Osteocyte (in vitro differentiated cells): Measurements from ENCODE around the gene ZEB1. TPM values are rescaled to one million over a fixed set of nuclear protein-coding genes. Genes with fewer than 3 reads are reported as not detected.

Experiments used
- DNase-seq: peaks from one replicate; pipeline ENCODE4 v3.0.0; 2021; ENCODE audit warnings: mixed read lengths; ENCODE audit not compliant: unreplicated experiment; ENCODE audit errors: extremely low spot score
- H3K27ac Mint-ChIP-seq: one replicate; pipeline ENCODE4 v1.8.0; 2021; ENCODE audit warnings: mild to moderate bottlenecking, mixed read lengths; ENCODE audit not compliant: unreplicated experiment
- H3K27me3 Mint-ChIP-seq: one replicate; pipeline ENCODE4 v1.8.0; 2021; ENCODE audit warnings: mixed read lengths; ENCODE audit not compliant: unreplicated experiment
- H3K36me3 Mint-ChIP-seq: one replicate; pipeline ENCODE4 v1.8.0; 2021; ENCODE audit warnings: mixed read lengths; ENCODE audit not compliant: unreplicated experiment
- H3K4me1 Mint-ChIP-seq: one replicate; pipeline ENCODE4 v1.8.0; 2021; ENCODE audit warnings: mixed read lengths; ENCODE audit not compliant: unreplicated experiment
- H3K4me3 Mint-ChIP-seq: one replicate; pipeline ENCODE4 v1.8.0; 2021; ENCODE audit warnings: mild to moderate bottlenecking, moderate library complexity, mixed read lengths; ENCODE audit not compliant: unreplicated experiment
- H3K9me3 Mint-ChIP-seq: one replicate; pipeline ENCODE4 v1.8.0; 2021; ENCODE audit warnings: mixed read lengths; ENCODE audit not compliant: unreplicated experiment
- total RNA-seq: library from RNA; stranded (reverse); gene quantifications from 2 replicates; pipeline ENCODE4 v1.2.1, GENCODE V29; 2021
- TF ChIP-seq, protein P1 (sequence below): fragments of 200-600 bp; sonication (generic); IDR thresholded peaks from 2 replicates; pipeline ENCODE4 v1.5.0; 2021; ENCODE audit warnings: antibody characterized with exemption, mild to moderate bottlenecking, moderate library complexity

Gene ZEB1
- total RNA-seq, 1 donor from 2014 or later: 54.4 TPM

DNA sequence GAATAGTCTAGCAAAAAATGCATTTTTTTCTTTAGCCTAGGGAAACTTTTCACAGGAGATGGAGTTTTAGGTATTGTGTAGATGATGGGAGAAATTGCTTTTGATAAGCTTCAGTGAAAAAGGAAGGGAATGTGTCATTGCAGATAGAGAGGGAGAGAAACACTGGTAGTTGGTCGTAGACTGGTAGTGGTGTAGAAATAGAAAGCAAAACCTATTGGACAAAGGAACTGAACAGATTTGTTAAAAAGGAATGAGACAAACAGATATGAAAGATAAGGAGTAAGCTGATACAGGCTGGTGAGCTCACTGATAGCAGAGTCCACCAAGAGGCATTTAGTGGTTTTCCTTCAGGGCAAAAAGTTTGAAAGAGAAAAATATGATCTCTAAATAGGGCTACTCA lies 94.3 kb downstream of the ZEB1 start:
- Mint-ChIP-seq H3K4me1 (peaks cover 7% of the 10 kb centered on the region), H3K4me3 (no peak overlapping the region), H3K9me3 (peaks cover 9% of the 10 kb centered on the region), H3K36me3 (peaks cover 6% of the 10 kb centered on the region), H3K27ac (no peak overlapping the region), H3K27me3 (no peaks in the 10 kb centered on the region)
- TF ChIP-seq, protein P1, sequence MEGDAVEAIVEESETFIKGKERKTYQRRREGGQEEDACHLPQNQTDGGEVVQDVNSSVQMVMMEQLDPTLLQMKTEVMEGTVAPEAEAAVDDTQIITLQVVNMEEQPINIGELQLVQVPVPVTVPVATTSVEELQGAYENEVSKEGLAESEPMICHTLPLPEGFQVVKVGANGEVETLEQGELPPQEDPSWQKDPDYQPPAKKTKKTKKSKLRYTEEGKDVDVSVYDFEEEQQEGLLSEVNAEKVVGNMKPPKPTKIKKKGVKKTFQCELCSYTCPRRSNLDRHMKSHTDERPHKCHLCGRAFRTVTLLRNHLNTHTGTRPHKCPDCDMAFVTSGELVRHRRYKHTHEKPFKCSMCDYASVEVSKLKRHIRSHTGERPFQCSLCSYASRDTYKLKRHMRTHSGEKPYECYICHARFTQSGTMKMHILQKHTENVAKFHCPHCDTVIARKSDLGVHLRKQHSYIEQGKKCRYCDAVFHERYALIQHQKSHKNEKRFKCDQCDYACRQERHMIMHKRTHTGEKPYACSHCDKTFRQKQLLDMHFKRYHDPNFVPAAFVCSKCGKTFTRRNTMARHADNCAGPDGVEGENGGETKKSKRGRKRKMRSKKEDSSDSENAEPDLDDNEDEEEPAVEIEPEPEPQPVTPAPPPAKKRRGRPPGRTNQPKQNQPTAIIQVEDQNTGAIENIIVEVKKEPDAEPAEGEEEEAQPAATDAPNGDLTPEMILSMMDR: no peak
- no peak for DNase-seq

DNA sequence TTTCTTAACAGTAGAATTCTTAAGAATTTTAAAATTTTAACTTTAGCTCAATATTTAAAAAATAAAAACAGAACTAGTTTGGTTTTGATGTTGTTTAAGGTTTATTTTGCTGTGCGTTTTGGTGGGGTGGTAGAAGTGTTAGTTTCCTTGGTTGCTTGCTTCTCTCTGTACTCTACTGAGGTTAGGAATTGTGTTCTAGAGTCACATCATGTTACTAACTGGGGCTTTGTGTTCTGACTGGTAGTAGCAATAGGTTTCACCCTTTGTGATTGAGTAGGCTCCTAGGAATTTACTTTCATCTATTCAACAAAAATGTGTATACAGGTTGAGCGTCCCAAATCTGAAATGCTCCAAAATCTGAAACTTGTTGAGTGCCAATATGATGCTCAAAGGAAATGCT lies 99.5 kb downstream of the ZEB1 start:
- Mint-ChIP-seq H3K27ac (no peak overlapping the region), H3K4me3 (no peak overlapping the region), H3K36me3 (no peaks in the 10 kb centered on the region), H3K4me1 (peaks cover 7% of the 10 kb centered on the region), H3K27me3 (no peaks in the 10 kb centered on the region), H3K9me3 (no peaks in the 10 kb centered on the region)
- TF ChIP-seq, protein P1: no peak
- no peak for DNase-seq

DNA sequence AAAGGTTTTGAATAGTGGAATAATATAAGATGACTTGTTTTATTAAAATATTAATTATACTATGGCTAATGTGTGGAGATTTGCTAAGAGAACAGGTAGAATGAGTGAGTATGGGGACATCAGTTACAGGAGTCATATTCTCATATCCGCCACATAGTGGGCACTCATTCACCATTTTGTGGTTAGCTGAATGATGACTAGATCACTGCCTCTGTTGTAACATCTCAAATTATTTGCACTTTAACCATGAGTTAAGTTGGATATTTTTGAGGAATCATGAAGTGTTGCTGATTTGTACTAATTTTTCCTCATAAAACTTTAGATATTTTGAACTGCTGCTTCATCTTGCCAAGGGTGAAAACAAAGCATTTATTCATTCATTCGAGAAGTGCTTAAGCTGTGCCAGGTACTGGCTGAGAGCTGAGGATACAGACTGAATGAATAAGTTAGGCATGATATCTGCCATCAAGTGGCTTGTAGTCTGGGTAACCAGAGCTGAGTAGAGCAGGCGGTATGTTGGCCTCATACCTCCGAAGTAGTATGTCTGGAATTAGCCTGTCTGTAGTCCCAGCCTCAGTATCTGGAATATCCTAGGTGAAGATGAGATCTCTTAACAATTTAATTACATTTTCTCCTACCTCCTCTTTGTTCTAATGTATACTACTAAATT lies 100.5 kb downstream of the ZEB1 start:
- TF ChIP-seq, protein P1: no peak
- Mint-ChIP-seq H3K4me3 (no peak overlapping the region), H3K4me1 (peaks cover 8% of the 10 kb centered on the region), H3K27ac (no peak overlapping the region), H3K36me3 (no peaks in the 10 kb centered on the region), H3K9me3 (no peaks in the 10 kb centered on the region), H3K27me3 (no peaks in the 10 kb centered on the region)
- no peak for DNase-seq

DNA sequence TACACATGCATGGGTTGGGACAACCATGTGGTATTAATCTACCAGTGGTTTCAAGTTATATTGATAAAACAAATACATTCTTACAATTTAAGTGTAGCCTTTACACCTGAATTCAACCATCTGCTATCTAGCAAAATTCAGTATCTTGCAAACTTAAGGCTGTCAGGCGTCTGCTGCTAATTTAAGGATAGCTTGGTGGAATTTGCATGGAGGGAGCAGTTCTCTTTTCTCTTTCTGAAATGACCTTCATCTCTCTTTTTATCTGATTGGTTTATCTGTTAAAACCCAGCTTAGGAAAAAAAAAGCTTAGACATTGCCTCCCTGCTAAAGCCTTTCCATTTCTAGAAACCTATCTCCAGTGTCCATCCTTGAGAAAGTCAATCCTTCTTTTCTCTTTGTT lies 102.3 kb downstream of the ZEB1 start:
- Mint-ChIP-seq H3K36me3 (no peaks in the 10 kb centered on the region), H3K4me3 (no peak overlapping the region), H3K4me1 (peaks cover 18% of the 10 kb centered on the region), H3K27ac (no peak overlapping the region), H3K9me3 (no peaks in the 10 kb centered on the region), H3K27me3 (no peaks in the 10 kb centered on the region)
- TF ChIP-seq, protein P1: no peak
- DNase-seq: no peak

DNA sequence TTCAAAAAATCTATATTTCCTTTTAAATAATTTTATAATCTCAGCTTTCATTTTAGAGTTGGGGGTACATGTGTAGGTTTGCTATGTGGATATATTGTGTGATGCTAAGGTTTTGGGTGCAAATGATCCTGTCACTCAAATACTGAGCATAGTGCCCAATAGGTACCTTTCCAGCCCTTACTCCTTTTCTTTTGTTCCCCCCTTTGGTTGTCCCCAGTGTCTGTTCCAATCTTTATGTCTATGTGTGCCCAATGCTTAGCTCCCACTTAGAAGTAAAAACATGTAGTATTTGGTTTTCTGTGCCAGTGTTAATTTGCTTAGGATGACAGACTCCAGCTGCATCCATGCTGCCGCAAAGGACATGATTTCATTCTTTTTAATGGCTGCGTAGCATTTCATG lies 103.6 kb downstream of the ZEB1 start:
- no peak for DNase-seq
- TF ChIP-seq, protein P1: no peak
- Mint-ChIP-seq H3K27me3 (no peaks in the 10 kb centered on the region), H3K9me3 (no peaks in the 10 kb centered on the region), H3K36me3 (no peaks in the 10 kb centered on the region), H3K4me1 (peaks cover 25% of the 10 kb centered on the region), H3K27ac (no peak overlapping the region), H3K4me3 (no peak overlapping the region)
